ENCODE results near the gene RAP1GDS1.
"Not testable (repeated sequence)": the region's sequence is repeated elsewhere in the genome, so short reads cannot be mapped to it uniquely, and the experiment has no call there.

GRCh38 chr4:98288671-98289070 lies 27.5 kb downstream of the RAP1GDS1 start:
- TF ChIP-seq, protein P1, sequence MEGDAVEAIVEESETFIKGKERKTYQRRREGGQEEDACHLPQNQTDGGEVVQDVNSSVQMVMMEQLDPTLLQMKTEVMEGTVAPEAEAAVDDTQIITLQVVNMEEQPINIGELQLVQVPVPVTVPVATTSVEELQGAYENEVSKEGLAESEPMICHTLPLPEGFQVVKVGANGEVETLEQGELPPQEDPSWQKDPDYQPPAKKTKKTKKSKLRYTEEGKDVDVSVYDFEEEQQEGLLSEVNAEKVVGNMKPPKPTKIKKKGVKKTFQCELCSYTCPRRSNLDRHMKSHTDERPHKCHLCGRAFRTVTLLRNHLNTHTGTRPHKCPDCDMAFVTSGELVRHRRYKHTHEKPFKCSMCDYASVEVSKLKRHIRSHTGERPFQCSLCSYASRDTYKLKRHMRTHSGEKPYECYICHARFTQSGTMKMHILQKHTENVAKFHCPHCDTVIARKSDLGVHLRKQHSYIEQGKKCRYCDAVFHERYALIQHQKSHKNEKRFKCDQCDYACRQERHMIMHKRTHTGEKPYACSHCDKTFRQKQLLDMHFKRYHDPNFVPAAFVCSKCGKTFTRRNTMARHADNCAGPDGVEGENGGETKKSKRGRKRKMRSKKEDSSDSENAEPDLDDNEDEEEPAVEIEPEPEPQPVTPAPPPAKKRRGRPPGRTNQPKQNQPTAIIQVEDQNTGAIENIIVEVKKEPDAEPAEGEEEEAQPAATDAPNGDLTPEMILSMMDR (IDR thresholded peaks at IDR 0.05), result not testable (repeated sequence)
- TF ChIP-seq POLR2A (IDR thresholded peaks at IDR 0.05), result not testable (repeated sequence)

Data from adrenal gland (tissue), 5 donors.